ENCODE data around the gene HBA2. TPM values are rescaled to one million over a fixed set of nuclear protein-coding genes. Genes with fewer than 3 reads are reported as not detected.
"Not testable (repeated sequence)": the region's sequence is repeated elsewhere in the genome, so short reads cannot be mapped to it uniquely, and the experiment has no call there.

The HBA2 gene
- 30.8 and 82.0 TPM in 2 replicates for total RNA-seq (2011; cell fraction: chromatin; rRNA removed; ENCODE audit: low replicate concordance)
- 188 and 285 TPM in 2 replicates for total RNA-seq (2011; cell fraction: nucleolus; rRNA removed)
- total RNA-seq (2011; cell fraction: nucleoplasm; rRNA removed): 162 and 198 TPM in 2 replicates
- 286 and 525 TPM in 2 replicates for total RNA-seq (2014; rRNA removed)
- total RNA-seq (2014; rRNA removed; fragmentation: Illumina TruSeq; extraction: Trizol): 21.9 and 40.4 TPM in 2 replicates
- total RNA-seq (2015; rRNA removed; fragmentation: Illumina TruSeq; extraction: Trizol): 60.6 and 61.0 TPM in 2 replicates
- total RNA-seq (2021): 443 and 467 TPM in 2 replicates
- 144 and 346 TPM in 2 replicates for polyA plus RNA-seq (2011; rRNA removed)
- 625 and 2,736 TPM in 2 replicates for polyA plus RNA-seq (2011; cell fraction: cytosol; rRNA removed)
- polyA plus RNA-seq (2011; cell fraction: nucleus; rRNA removed): 266 and 710 TPM in 2 replicates
- 154 and 603 TPM in 2 replicates for polyA plus RNA-seq (2012)
- polyA plus RNA-seq (2014; fragmentation: Illumina TruSeq; extraction: Trizol): 106 and 709 TPM in 2 replicates
- 100 to 1,000 TPM; 331 to 366 TPM for polyA plus RNA-seq (2014; fragmentation: Nextera tagmentation; extraction: Ambion mirVana)
- polyA plus RNA-seq (2014; rRNA removed): 670 and 853 TPM in 2 replicates
- 110 and 197 TPM in 2 replicates for polyA minus RNA-seq (2011; rRNA and poly(A)+ RNA removed)
- 1,122 and 1,215 TPM in 2 replicates for polyA minus RNA-seq (2011; cell fraction: cytosol; rRNA and poly(A)+ RNA removed)
- polyA minus RNA-seq (2011; cell fraction: nucleus; rRNA and poly(A)+ RNA removed): 117 and 158 TPM in 2 replicates
- Bru-seq, nascent RNA: percentile 93 among the genes with signal in this experiment
- BruChase-seq, experiment 1, labeled RNA remaining after a 2-hour chase: percentile 98 among the genes with signal in this experiment
- percentile 96 among the genes with signal in this experiment for BruChase-seq, experiment 2, labeled RNA remaining after a 6-hour chase
- long read RNA-seq, experiment 1, transcript HBA2-201 (3 exons, 576 nt): major isoform, 643 of 1,165 reads
- long read RNA-seq, experiment 1, transcript HBA2-203 (2 exons, 640 nt): minor isoform, 462 of 1,165 reads
- long read RNA-seq, experiment 1, transcript HBA2-202 (3 exons, 513 nt): minor isoform, 27 of 1,165 reads
- long read RNA-seq, experiment 1, partial matches to known transcripts: 25 of 1,165 reads
- long read RNA-seq, experiment 1, other reads (novel, unspliced or antisense): 5 of 1,165 reads
- long read RNA-seq, experiment 2, transcript HBA2-202 (3 exons, 513 nt): minor isoform, 159 of 3,062 reads
- long read RNA-seq, experiment 2, transcript HBA2-201 (3 exons, 576 nt): major isoform, 2,797 of 3,062 reads
- long read RNA-seq, experiment 2, transcript HBA2-203 (2 exons, 640 nt): minor isoform, 60 of 3,062 reads
- long read RNA-seq, experiment 2, transcript HBA2-204 (2 exons, 403 nt): minor isoform, 12 of 3,062 reads
- long read RNA-seq, experiment 2, partial matches to known transcripts: 17 of 3,062 reads
- long read RNA-seq, experiment 2, other reads (novel, unspliced or antisense): 17 of 3,062 reads
- long read RNA-seq, experiment 3, transcript HBA2-201 (3 exons, 576 nt): major isoform, 1,347 of 1,470 reads
- long read RNA-seq, experiment 3, transcript HBA2-203 (2 exons, 640 nt): minor isoform, 68 of 1,470 reads
- long read RNA-seq, experiment 3, transcript HBA2-202 (3 exons, 513 nt): minor isoform, 50 of 1,470 reads
- long read RNA-seq, experiment 3, partial matches to known transcripts: 0 of 1,470 reads
- long read RNA-seq, experiment 3, other reads (novel, unspliced or antisense): 4 of 1,470 reads

- H3K27ac ChIP-seq (ENCODE audit: extremely low read depth, low read depth, low read length); BruUV-seq (replicated peaks); H4K20me1 ChIP-seq (replicated peaks; ENCODE audit: control insufficient read depth, insufficient read depth, low read length); intact Hi-C loops (cut with micrococcal nuclease); DNase-seq (ENCODE audit: extremely low read depth in 1 of 4, low spot score in 3 of 4); H2AFZ ChIP-seq (ENCODE audit: low read depth, low read length); H3K79me2 ChIP-seq (ENCODE audit: control insufficient read depth, insufficient read depth, low read length); in situ Hi-C loops (cut with MboI); H3K27me3 ChIP-seq (ENCODE audit: control insufficient read depth in 2 of 2, insufficient read depth in 2 of 2, low read length in 2 of 2); POLR2A ChIA-PET; H3K9me1 ChIP-seq (ENCODE audit: control insufficient read depth, insufficient read depth, low read length); H3K36me3 ChIP-seq (ENCODE audit: control insufficient read depth, insufficient read depth, low read length); H3K9me3 ChIP-seq (replicated peaks; ENCODE audit: control insufficient read depth, insufficient read depth, low read depth, low read length); CTCF ChIA-PET (ENCODE audit: low intra/inter-chr PET ratio): not testable (repeated sequence)
- ATAC-seq (peak; percentile 66), FAIRE-seq (peak; percentile 77)
- Histone ChIP-seq H3K4me1 (replicated peaks in 1 of 2; ENCODE audit: control insufficient read depth in 2 of 2, insufficient read depth in 2 of 2, low read length in 2 of 2) (peaks cover 22 to 58% of the 10 kb centered on the region in 2 experiments; a peak in 4 of 5 replicates), H3K4me2 (ENCODE audit: insufficient read depth, low read length) (0 out of 2 replicates have a peak within 1 kb of the TSS, but pooled peaks have one; percentile 18), H3K9ac (ENCODE audit: insufficient read depth in 1 of 2, low read depth in 2 of 2, low read length in 2 of 2) (peak within 1 kb of the TSS in 1 of 2 experiments; percentile 84; a peak in 3 of 4 replicates), H3K4me3 (peak within 1 kb of the TSS; percentile 32)
- WGBS (ENCODE audit: insufficient coverage, low coverage, missing lambda C conversion rate): no CpG with 5 or more reads among the region's 74 CpGs
Observed at GRCh38 chr16:172374-172941, at the start of gene HBA2. TSS of gene HBA2 (plus strand) at chr16:172876. CDS start at chr16:172913, 37 bp downstream.

DNA sequence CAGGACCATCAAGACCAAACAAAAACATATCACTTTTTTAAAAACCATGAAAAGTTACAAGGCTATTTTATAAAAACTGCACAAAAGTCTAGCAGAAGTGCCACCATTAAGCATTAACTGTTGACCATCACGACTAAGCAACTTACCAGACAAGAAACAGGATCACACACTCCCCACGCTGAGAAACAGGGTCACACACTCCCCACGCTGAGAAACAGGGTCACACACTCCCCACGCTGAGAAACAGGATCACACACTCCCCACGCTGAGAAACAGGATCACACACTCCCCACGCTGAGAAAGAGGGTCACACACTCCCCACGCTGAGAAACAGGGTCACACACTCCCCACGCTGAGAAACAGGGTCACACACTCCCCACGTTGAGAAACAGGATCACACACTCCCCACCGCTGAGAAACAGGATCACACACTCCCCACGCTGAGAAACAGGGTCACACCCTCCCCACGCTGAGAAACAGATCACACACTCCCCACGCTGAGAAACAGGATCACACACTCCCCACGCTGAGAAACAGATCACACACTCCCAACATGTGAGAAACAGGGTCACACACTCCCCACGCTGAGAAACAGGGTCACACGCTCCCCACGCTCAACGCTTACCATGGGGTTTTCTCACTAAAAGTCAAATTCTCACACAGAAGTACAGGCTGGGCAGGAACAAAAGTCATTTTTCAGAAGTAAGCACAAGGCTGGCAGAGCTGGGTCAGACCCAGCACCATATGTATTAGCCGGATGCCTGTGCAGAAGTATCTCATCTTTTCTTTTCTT is 48.9 kb upstream of the HBA2 start:
- H3K4me1 ChIP-seq (replicated peaks in 1 of 2; ENCODE audit: control insufficient read depth in 2 of 2, insufficient read depth in 2 of 2, low read length in 2 of 2): peaks cover 42 to 61% of the 10 kb centered on the region in 2 experiments
- H3K4me2 ChIP-seq (ENCODE audit: insufficient read depth, low read length); H3K9me3 ChIP-seq (replicated peaks; ENCODE audit: control insufficient read depth, insufficient read depth, low read depth, low read length); FAIRE-seq; intact Hi-C loops (cut with micrococcal nuclease); DNase-seq (ENCODE audit: extremely low read depth in 1 of 4, low spot score in 3 of 4); ATAC-seq; H2AFZ ChIP-seq (ENCODE audit: low read depth, low read length); BruUV-seq (replicated peaks); H4K20me1 ChIP-seq (replicated peaks; ENCODE audit: control insufficient read depth, insufficient read depth, low read length); H3K27me3 ChIP-seq (ENCODE audit: control insufficient read depth in 2 of 2, insufficient read depth in 2 of 2, low read length in 2 of 2); CTCF ChIA-PET (ENCODE audit: low intra/inter-chr PET ratio); H3K9me1 ChIP-seq (ENCODE audit: control insufficient read depth, insufficient read depth, low read length); in situ Hi-C loops (cut with MboI); H3K4me3 ChIP-seq: not testable (repeated sequence)
- WGBS (ENCODE audit: insufficient coverage, low coverage, missing lambda C conversion rate): 64% methylated on average over 11 of the region's 19 CpGs
- POLR2A ChIA-PET: interaction anchor here (1.2 to 1.4 kb wide), 2 partner anchors 8 to 11 kb away, joined by 3 to 4 read pairs; no protein-coding TSS in a partner anchor
- peak overlapping the region; percentile 8; the same call in 1 of the 3 replicates for H3K27ac ChIP-seq (ENCODE audit: extremely low read depth, low read depth, low read length)
- peak overlapping the region; percentile 45 to 68; a peak in 3 of 4 replicates for H3K9ac ChIP-seq (ENCODE audit: insufficient read depth in 1 of 2, low read depth in 2 of 2, low read length in 2 of 2)
- H3K79me2 ChIP-seq (ENCODE audit: control insufficient read depth, insufficient read depth, low read length): peaks cover 45% of the 10 kb centered on the region
- H3K36me3 ChIP-seq (ENCODE audit: control insufficient read depth, insufficient read depth, low read length): peaks cover 42% of the 10 kb centered on the region
